CD4-positive, CD25-positive, alpha-beta regulatory T cell (primary cell): ENCODE results near the gene CCDC182. TPM values are rescaled to one million over a fixed set of nuclear protein-coding genes. Genes with fewer than 3 reads are reported as not detected.

Experiments
- ATAC-seq, 2 donors: fragments of 150-1000 bp; cut with Tn5 transposase; one replicate each; pipeline ENCODE4 v1.10.0; 2021; ENCODE audit warnings: low read depth in 2 of 2, moderate number of reproducible peaks in 2 of 2, moderate library complexity in 1 of 2
- DNase-seq, 3 donors: peaks; one replicate each; pipeline versions ENCODE4 v3.0.0 to v3.0.0-alpha.2; 2012 to 2022; ENCODE audit warnings: mixed read lengths in 1 of 3
- H3K27ac ChIP-seq: one replicate; pipeline ENCODE4 v1.7.0; 2013; ENCODE audit warnings: mild to moderate bottlenecking, low read length; ENCODE audit not compliant: insufficient read depth, poor library complexity, severe bottlenecking
- H3K27me3 ChIP-seq: one replicate; pipeline ENCODE4 v1.7.0; 2013; ENCODE audit warnings: low read length; ENCODE audit not compliant: control insufficient read depth, insufficient read depth
- H3K36me3 ChIP-seq: one replicate; pipeline ENCODE4 v1.7.0; 2013; ENCODE audit warnings: mild to moderate bottlenecking, low read length, moderate library complexity; ENCODE audit not compliant: control insufficient read depth, insufficient read depth
- H3K4me1 ChIP-seq: 2 replicates; pipeline ENCODE4 v1.7.0; 2013; ENCODE audit warnings: mild to moderate bottlenecking, low read length; ENCODE audit not compliant: insufficient read depth, control insufficient read depth, poor library complexity, severe bottlenecking
- H3K4me3 ChIP-seq: one replicate; pipeline ENCODE4 v1.7.0; 2013; ENCODE audit warnings: low read depth, mild to moderate bottlenecking, low read length, moderate library complexity
- H3K9me3 ChIP-seq, 2 experiments: 1 replicate in 1 of 2; 2 replicates in 1 of 2; pipeline ENCODE4 v1.7.0; 2013; ENCODE audit warnings: low read length in 2 of 2, mild to moderate bottlenecking in 1 of 2, moderate library complexity in 1 of 2; ENCODE audit not compliant: control insufficient read depth in 2 of 2
- H3K27ac Mint-ChIP-seq, 3 donors: one replicate each; pipeline ENCODE4 v1.8.0; 2020 to 2022; ENCODE audit warnings: mild to moderate bottlenecking in 3 of 3, mixed read lengths in 3 of 3, moderate library complexity in 2 of 3
- H3K27me3 Mint-ChIP-seq: one replicate; pipeline ENCODE4 v1.8.0; 2022; ENCODE audit warnings: mild to moderate bottlenecking, mixed read lengths
- H3K36me3 Mint-ChIP-seq: one replicate; pipeline ENCODE4 v1.8.0; 2020; ENCODE audit warnings: mixed read lengths
- H3K4me1 Mint-ChIP-seq, 4 donors: one replicate each; pipeline ENCODE4 v1.8.0; 2020 to 2022; ENCODE audit warnings: mixed read lengths in 4 of 4, mild to moderate bottlenecking in 1 of 4
- H3K4me3 Mint-ChIP-seq, 4 donors: one replicate each; pipeline ENCODE4 v1.8.0; 2020 to 2022; ENCODE audit warnings: mild to moderate bottlenecking in 4 of 4, mixed read lengths in 4 of 4, moderate library complexity in 3 of 4
- H3K9me3 Mint-ChIP-seq, 7 donors: one replicate each; pipeline ENCODE4 v1.8.0; 2020 to 2022; ENCODE audit warnings: mixed read lengths in 7 of 7, mild to moderate bottlenecking in 3 of 7, moderate library complexity in 2 of 7
- polyA plus RNA-seq, 4 donors: library from polyadenylated mRNA; unstranded; fragments of 300-500 nt; fragmentation: Illumina TruSeq; gene quantifications; one replicate each; pipeline ENCODE4 v1.2.3, GENCODE V29; 2021
- total RNA-seq: library from RNA; stranded (reverse); gene quantifications from one replicate; pipeline ENCODE4 v1.2.3, GENCODE V29; 2022

The CCDC182 gene
- total RNA-seq = not detected
- not detected for polyA plus RNA-seq

DNA sequence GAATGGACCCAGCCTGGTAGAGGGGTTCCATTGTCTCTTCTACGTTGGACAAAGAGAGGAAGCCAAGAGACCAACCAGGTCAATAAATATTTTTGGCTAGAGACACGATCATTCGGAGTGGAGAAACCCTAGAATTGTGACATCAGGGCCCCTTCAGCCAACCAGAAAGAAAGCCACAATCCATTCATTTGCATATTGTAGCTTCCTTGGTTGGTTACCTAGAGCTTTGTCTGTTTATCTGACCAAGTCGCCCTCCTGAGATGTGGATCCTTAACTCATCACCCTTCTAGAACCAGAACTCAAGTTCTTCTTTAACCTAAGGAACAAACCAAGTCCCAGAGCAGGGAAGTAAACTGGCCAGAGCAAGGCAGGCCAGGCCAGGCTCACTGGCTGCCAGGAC, at the start of gene CCDC182:
Gene CCDC182, minus strand, starts transcription at position 58 of the 400 bp plus-strand sequence. Its CDS starts 27 bp downstream, at position 31.
- H3K36me3 Mint-ChIP-seq = no peaks in the 10 kb centered on the region
- H3K4me3 Mint-ChIP-seq = no peak within 1 kb of the TSS
- H3K4me3 ChIP-seq = no peak within 1 kb of the TSS
- H3K9me3 ChIP-seq = no peaks in the 10 kb centered on the region
- H3K4me1 Mint-ChIP-seq = peaks cover 0 to 2% (median 0%) of the 10 kb centered on the region in 4 donors
- H3K27me3 Mint-ChIP-seq = peaks cover 15% of the 10 kb centered on the region
- ATAC-seq = no peak
- H3K27ac Mint-ChIP-seq = no peak within 1 kb of the TSS
- no peaks in the 10 kb centered on the region for H3K4me1 ChIP-seq
- H3K9me3 Mint-ChIP-seq = no peaks in the 10 kb centered on the region
- H3K36me3 ChIP-seq = no peaks in the 10 kb centered on the region
- DNase-seq = no peak
- H3K27ac ChIP-seq = no peak within 1 kb of the TSS
- H3K27me3 ChIP-seq = no peaks in the 10 kb centered on the region

DNA sequence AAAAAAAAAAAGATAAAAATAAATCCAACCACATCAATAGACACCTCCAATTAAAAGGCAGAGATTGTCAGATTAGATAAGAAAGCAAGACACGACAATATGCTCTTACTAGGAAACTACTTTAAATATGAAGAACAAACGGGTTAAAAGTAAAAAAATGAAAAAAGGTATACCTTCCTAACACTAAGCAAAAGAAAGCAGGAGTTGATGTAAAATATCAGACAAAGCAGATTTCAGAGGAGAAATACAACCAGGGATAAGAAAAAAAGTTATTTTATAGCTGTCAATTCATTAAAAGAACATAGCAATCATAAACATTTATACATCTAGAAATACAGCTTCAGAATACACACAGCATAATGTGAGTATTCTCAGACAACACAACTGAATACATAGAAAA, 49.7 kb upstream of the CCDC182 start:
- Histone ChIP-seq H3K9me3 (no peaks in the 10 kb centered on the region), H3K27me3 (peaks cover 6% of the 10 kb centered on the region), H3K27ac (no peak overlapping the region), H3K36me3 (no peaks in the 10 kb centered on the region), H3K4me3 (no peak overlapping the region), H3K4me1 (no peaks in the 10 kb centered on the region)
- Mint-ChIP-seq H3K4me3 (no peak overlapping the region), H3K27ac (no peak overlapping the region), H3K9me3 (peaks cover 0 to 2% (median 0%) of the 10 kb centered on the region in 7 donors), H3K27me3 (peaks cover 40% of the 10 kb centered on the region), H3K36me3 (no peaks in the 10 kb centered on the region), H3K4me1 (peaks cover 5 to 9% (median 7%) of the 10 kb centered on the region in 4 donors)
- DNase-seq (peak in 2 of 3 donors; percentile 11 to 44), ATAC-seq (no peak)

DNA sequence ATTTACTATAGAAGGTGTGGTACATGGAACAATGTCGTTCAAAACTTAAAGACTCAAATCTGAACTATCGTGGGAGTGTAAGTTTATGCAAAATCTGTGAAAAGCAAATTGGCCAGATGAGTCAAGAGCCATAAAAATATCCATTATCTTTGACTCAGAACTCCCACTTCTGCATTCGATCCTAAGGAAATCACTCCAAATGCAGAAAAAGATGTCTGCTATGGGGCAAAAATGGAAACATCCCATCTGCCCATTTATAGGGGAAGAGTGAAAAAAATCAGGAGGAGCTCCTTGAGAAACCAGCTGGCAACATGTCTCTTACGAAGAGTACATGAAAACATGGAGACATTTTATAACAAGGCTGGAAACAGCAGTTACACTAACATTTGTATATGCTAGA, 43.6 kb upstream of the CCDC182 start:
- H3K4me3 ChIP-seq = no peak overlapping the region
- no peaks in the 10 kb centered on the region for H3K4me1 Mint-ChIP-seq
- H3K4me1 ChIP-seq = no peaks in the 10 kb centered on the region
- H3K36me3 ChIP-seq = no peaks in the 10 kb centered on the region
- H3K9me3 Mint-ChIP-seq = no peaks in the 10 kb centered on the region
- H3K27me3 Mint-ChIP-seq = peaks cover 53% of the 10 kb centered on the region
- ATAC-seq (no peak), DNase-seq (no peak)
- no peak overlapping the region for H3K27ac ChIP-seq
- no peak overlapping the region for H3K4me3 Mint-ChIP-seq
- H3K27ac Mint-ChIP-seq = no peak overlapping the region
- peaks cover 17% of the 10 kb centered on the region for H3K27me3 ChIP-seq
- no peaks in the 10 kb centered on the region for H3K9me3 ChIP-seq
- H3K36me3 Mint-ChIP-seq = no peaks in the 10 kb centered on the region

DNA sequence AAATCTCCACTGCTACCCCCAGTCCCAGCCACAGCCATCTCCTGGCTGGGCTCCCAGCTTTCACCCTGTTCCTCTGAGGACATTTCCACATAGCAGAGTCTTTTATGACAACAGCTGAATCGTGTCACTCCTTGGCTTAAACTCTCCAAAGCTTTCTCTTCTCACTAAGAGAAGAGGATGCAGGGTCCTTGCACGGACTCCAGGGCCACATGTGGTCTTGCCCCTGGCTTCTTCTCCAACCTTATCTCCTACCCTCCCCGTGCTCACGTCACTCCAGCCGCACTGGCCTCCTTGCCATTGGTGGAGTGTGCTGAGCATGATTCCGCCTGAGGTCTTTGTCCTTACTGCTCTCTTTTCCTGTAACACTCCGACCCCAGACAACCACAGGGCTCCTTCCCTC, 39.9 kb upstream of the CCDC182 start:
- Histone ChIP-seq H3K9me3 (no peaks in the 10 kb centered on the region), H3K4me1 (peaks cover 7% of the 10 kb centered on the region), H3K36me3 (no peaks in the 10 kb centered on the region), H3K27ac (no peak overlapping the region), H3K4me3 (no peak overlapping the region), H3K27me3 (peaks cover 16% of the 10 kb centered on the region)
- H3K27ac Mint-ChIP-seq = no peak overlapping the region
- no peak for DNase-seq
- no peak for ATAC-seq
- no peak overlapping the region for H3K4me3 Mint-ChIP-seq
- H3K4me1 Mint-ChIP-seq = peaks cover 0 to 4% (median 1%) of the 10 kb centered on the region in 4 donors
- no peaks in the 10 kb centered on the region for H3K36me3 Mint-ChIP-seq
- H3K9me3 Mint-ChIP-seq = no peaks in the 10 kb centered on the region
- peaks cover 48% of the 10 kb centered on the region for H3K27me3 Mint-ChIP-seq

DNA sequence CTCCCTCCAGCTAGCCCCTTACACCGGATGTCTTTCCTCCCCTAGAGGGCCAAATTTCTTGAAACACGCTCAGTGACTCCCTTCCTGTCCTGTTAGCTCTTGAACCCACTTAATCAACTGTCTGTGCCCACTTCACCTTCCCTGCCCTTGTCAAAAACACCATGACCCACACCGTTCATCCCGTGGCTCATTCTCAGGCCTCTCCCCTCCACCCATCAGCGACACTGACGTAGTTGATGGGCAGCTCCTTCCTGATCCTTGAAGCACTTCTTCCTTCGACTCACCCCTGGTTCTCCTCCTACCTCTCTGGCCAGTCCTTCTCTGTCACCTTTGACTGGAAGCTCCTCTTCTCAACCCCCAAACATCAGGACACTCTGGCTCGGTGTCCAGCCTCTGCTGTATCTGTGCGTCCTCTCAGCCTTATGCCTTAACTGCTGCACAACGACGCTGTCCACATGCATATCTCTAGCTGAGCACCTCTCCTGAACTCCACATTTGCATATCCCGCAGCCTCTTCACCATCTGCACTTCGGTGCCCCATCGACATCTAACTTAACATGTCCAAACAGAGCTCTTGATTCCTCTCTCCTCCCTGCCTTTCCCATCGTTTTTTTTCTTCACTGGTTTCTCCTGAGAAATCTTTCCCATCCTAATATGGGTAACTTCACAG, 39.3 kb upstream of the CCDC182 start:
- Histone ChIP-seq H3K9me3 (no peaks in the 10 kb centered on the region), H3K4me1 (peaks cover 7% of the 10 kb centered on the region), H3K27me3 (peaks cover 16% of the 10 kb centered on the region), H3K27ac (no peak overlapping the region), H3K4me3 (no peak overlapping the region), H3K36me3 (no peaks in the 10 kb centered on the region)
- peaks cover 0 to 4% (median 1%) of the 10 kb centered on the region in 4 donors for H3K4me1 Mint-ChIP-seq
- H3K9me3 Mint-ChIP-seq = no peaks in the 10 kb centered on the region
- no peak overlapping the region for H3K27ac Mint-ChIP-seq
- no peaks in the 10 kb centered on the region for H3K36me3 Mint-ChIP-seq
- DNase-seq (no peak), ATAC-seq (no peak)
- peaks cover 44% of the 10 kb centered on the region for H3K27me3 Mint-ChIP-seq
- no peak overlapping the region for H3K4me3 Mint-ChIP-seq

DNA sequence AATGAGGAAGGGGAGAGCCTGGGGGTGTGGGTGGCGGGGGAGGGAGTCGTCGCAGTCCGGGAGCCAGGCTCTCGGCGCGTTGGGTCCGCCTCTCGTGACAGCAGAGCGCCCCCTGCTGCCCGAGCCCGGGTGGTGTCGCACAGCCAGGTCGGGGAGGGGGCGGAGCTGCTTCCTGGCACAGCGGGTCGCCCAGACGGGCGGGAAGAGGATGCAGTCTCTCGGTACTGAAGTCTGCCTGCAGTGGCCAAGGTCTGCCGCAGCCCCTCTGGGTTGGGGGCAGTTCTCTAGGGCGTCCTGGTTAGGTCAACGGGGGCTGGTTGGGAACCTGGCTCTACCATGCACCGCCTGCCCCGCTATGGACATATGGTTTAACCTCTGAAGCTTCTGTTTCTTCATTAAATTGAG, 38.2 kb upstream of the CCDC182 start:
- H3K27ac ChIP-seq = no peak overlapping the region
- no peaks in the 10 kb centered on the region for H3K9me3 ChIP-seq
- H3K36me3 Mint-ChIP-seq = no peaks in the 10 kb centered on the region
- no peak overlapping the region for H3K27ac Mint-ChIP-seq
- peaks cover 10% of the 10 kb centered on the region for H3K27me3 ChIP-seq
- peaks cover 7% of the 10 kb centered on the region for H3K4me1 ChIP-seq
- DNase-seq (peak; percentile 42 to 71 (median 54)), ATAC-seq (peak; percentile 78 to 81)
- peak overlapping the region in 1 of 4 donors; percentile 15 for H3K4me3 Mint-ChIP-seq
- H3K9me3 Mint-ChIP-seq = no peaks in the 10 kb centered on the region
- H3K4me1 Mint-ChIP-seq = peaks cover 0 to 4% (median 3%) of the 10 kb centered on the region in 4 donors
- H3K4me3 ChIP-seq = no peak overlapping the region
- H3K36me3 ChIP-seq = no peaks in the 10 kb centered on the region
- peaks cover 38% of the 10 kb centered on the region for H3K27me3 Mint-ChIP-seq

DNA sequence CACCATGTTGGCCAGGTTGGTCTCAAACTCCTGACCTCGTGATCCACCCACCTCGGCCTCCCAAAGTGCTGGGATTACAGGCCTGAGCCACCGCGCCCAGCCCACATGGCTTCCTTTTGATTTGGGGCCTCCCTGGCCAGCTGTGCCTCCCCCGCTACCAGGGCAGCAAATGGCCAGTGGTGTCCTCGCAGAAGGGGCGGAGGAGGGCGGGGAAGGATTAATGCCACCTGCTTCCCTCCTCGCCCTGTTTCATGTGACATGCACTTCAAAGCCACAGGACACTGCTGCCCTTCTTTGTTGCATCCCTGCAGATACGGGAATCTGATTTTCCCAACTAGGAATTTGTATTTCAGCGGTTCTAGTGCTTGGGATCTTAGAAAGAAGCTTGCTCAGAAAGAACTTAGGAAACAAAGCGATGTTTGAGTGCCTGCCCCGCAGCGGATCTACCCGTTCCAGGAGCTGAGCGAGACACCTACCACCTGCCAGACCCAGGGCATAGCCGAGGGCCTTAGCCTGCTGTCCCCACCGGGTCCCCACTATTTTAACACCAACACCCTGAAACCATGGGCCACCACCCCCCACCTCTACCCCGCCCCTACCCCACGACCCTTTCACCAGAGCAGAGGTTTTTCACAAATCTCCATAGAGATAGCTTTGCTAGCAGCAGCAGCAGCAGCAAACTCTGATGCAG, 37.7 kb upstream of the CCDC182 start:
- no peak for ATAC-seq
- H3K27ac ChIP-seq = no peak overlapping the region
- DNase-seq = no peak
- peaks cover 0 to 5% (median 3%) of the 10 kb centered on the region in 4 donors for H3K4me1 Mint-ChIP-seq
- peaks cover 10% of the 10 kb centered on the region for H3K27me3 ChIP-seq
- no peaks in the 10 kb centered on the region for H3K36me3 ChIP-seq
- H3K4me3 Mint-ChIP-seq = no peak overlapping the region
- no peaks in the 10 kb centered on the region for H3K9me3 ChIP-seq
- H3K36me3 Mint-ChIP-seq = no peaks in the 10 kb centered on the region
- no peak overlapping the region for H3K4me3 ChIP-seq
- no peak overlapping the region for H3K27ac Mint-ChIP-seq
- peaks cover 7% of the 10 kb centered on the region for H3K4me1 ChIP-seq
- no peaks in the 10 kb centered on the region for H3K9me3 Mint-ChIP-seq
- H3K27me3 Mint-ChIP-seq = peaks cover 34% of the 10 kb centered on the region
